H1 (cell line): ENCODE data around the gene GID4. TPM values are rescaled to one million over a fixed set of nuclear protein-coding genes. Genes with fewer than 3 reads are reported as not detected.

Source experiments
- ATF3 ChIP-seq: IDR thresholded peaks from 2 replicates; pipeline ENCODE4 v1.6.1; 2011; ENCODE audit warnings: low read depth, mild to moderate bottlenecking, low read length; ENCODE audit not compliant: insufficient read depth
- EGR1 ChIP-seq: IDR thresholded peaks from 2 replicates; pipeline ENCODE4 v1.6.1; 2011; ENCODE audit warnings: low read depth, low read length, borderline replicate concordance
- JUN ChIP-seq: IDR thresholded peaks from 2 replicates; pipeline ENCODE4 v1.6.1; 2011; ENCODE audit warnings: low read depth, mild to moderate bottlenecking, improper control_type of control experiment, low read length
- JUND ChIP-seq: IDR thresholded peaks from 2 replicates; pipeline ENCODE4 v1.6.1; 2011; ENCODE audit warnings: mild to moderate bottlenecking, improper control_type of control experiment, low read length
- NANOG ChIP-seq: IDR thresholded peaks from 2 replicates; pipeline ENCODE4 v1.6.1; 2011; ENCODE audit warnings: low read length, low read depth, mild to moderate bottlenecking, inconsistent platforms; ENCODE audit not compliant: insufficient read depth, poor library complexity, severe bottlenecking
- PHF8 ChIP-seq: fragments of 200-600 bp; sonication (generic); conservative IDR thresholded peaks from 2 replicates; pipeline ENCODE4 v1.7.1; 2012; ENCODE audit warnings: low read depth, mild to moderate bottlenecking, inconsistent platforms, low read length, moderate library complexity
- SP2 ChIP-seq: IDR thresholded peaks from 2 replicates; pipeline ENCODE4 v1.6.1; 2012; ENCODE audit warnings: mild to moderate bottlenecking, low read length, inconsistent platforms
- YY1 ChIP-seq: IDR thresholded peaks from 2 replicates; pipeline ENCODE4 v1.6.1; 2011; ENCODE audit warnings: low read depth, mild to moderate bottlenecking, low read length
- polyA plus RNA-seq, 7 experiments: library from polyadenylated mRNA; depleted of rRNA in 3 of 7; stranded (reverse) in 5 of 7; unstranded in 2 of 7; fragments of >200 nt in 5 of 7; fragments of 200-250 nt in 2 of 7; gene quantifications; 1 replicate in 5 of 7; 2 replicates in 1 of 7; 4 replicates in 1 of 7; pipeline versions ENCODE4 v1.2.1 to v1.2.3, GENCODE V29; 2011 to 2013; ENCODE audit warnings: missing spikeins in 2 of 7, mixed read lengths in 2 of 7
- total RNA-seq: library from RNA; stranded (reverse); fragmentation: NEBNext Ultra II Directional; extraction: Animal tissue kit (Norgen Biotek cat#: 25700); gene quantifications from 2 replicates; pipeline ENCODE4 v1.2.1, GENCODE V29; 2021
- TF ChIP-seq, protein P1 (sequence below): IDR thresholded peaks from 2 replicates; pipeline ENCODE4 v1.6.1; 2012; ENCODE audit warnings: inconsistent platforms

Gene GID4
- total and polyA plus RNA-seq, 2 of the 8 experiments (the other 6 are each of a cell fraction or from before 2014, with no cell fraction given), result 5.6 to 15.0 TPM

DNA sequence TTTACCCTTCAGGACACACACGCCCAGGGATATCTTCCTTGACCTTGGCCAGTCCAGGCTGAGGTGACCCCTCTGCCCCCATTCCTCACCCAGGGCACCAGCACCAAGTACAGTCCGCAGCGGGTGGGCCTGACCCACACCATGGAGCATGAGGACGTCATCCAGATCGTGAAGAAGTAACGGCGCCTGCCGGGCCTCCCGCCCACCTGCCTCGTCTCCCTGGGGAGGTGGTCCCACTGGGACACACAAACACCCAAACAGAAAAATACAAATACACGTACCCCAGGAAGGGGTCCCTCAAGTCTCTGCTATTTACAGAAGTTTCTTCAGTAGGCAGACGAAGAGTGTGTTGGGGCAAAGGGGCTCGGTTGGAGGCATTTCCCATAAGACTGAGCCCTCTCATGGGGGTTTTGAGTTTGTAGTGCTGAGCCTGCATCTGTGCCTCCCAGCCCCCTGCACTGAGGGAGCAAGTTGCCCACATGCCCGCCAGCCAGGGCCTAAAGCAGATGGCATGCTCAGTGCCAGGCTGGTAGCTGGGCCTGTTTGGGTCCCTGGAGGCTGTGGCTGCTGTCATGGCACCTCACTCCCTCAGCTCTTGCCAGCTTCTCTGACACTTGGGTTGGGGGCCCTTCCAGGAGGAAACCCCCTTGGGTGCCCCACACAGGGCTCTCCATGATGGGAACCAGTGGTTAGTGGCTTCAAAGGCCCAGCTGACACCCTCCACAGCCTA is 68.0 kb downstream of the GID4 start (continued):
- TF ChIP-seq JUND, result no peak
- no peak for TF ChIP-seq JUN
- TF ChIP-seq SP2, result no peak
- no peak for TF ChIP-seq ATF3
- TF ChIP-seq EGR1, result no peak
- TF ChIP-seq PHF8, result no peak
- no peak for TF ChIP-seq YY1
- TF ChIP-seq NANOG, result no peak
- TF ChIP-seq, protein P1, sequence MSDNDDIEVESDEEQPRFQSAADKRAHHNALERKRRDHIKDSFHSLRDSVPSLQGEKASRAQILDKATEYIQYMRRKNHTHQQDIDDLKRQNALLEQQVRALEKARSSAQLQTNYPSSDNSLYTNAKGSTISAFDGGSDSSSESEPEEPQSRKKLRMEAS, result no peak
- TF ChIP-seq, all 59 proteins: peak for 0
